Endothelial cell of umbilical vein (primary cell): ENCODE data around the gene TMEM126A. TPM values are rescaled to one million over a fixed set of nuclear protein-coding genes. Genes with fewer than 3 reads are reported as not detected.

Source experiments
- BruUV-seq: library from RNA; stranded (reverse); fragments of 400-500 nt; replicated peaks from 2 replicates; lab custom pipeline; 2021; lab: Mats Ljungman, UMichigan
- CTCF ChIA-PET: fragments of 300-600, 350-600 bp; sonication (Branson Sonifier 250); formaldehyde crosslinking; loops from one replicate; lab custom pipeline; 2021; ENCODE audit warnings: antibody characterized with exemption, inconsistent platforms; lab: Charles Lee
- POLR2A ChIA-PET: fragments of 300-600, 350-600 bp; sonication (Branson Sonifier 250); formaldehyde crosslinking; loops from one replicate; lab custom pipeline; 2021; ENCODE audit warnings: antibody characterized with exemption, inconsistent platforms; lab: Charles Lee
- DNase-seq: peaks from one replicate; pipeline ENCODE4 v3.0.0-alpha.2; 2011; ENCODE audit warnings: low read depth, low spot score
- FAIRE-seq: peaks from 2 replicates; lab custom pipeline; 2011; peaks lifted over from hg19 to GRCh38; lab: Jason Lieb, UNC
- H2AFZ ChIP-seq: 2 replicates; pipeline ENCODE4 v1.6.0; 2012; ENCODE audit warnings: low read depth, low read length, control low read depth, inconsistent platforms
- H3K27ac ChIP-seq: 2 replicates; pipeline ENCODE4 v1.5.1; 2011; ENCODE audit warnings: low read depth, mild to moderate bottlenecking, control low read depth, low read length, moderate library complexity; ENCODE audit not compliant: insufficient read depth
- H3K27me3 ChIP-seq, 2 experiments: 2 replicates each; pipeline versions ENCODE4 v1.6.0 to v1.6.1; 2011; ENCODE audit warnings: low read length in 2 of 2, mixed read lengths in 1 of 2; ENCODE audit not compliant: control insufficient read depth in 2 of 2, insufficient read depth in 2 of 2
- H3K36me3 ChIP-seq, 2 experiments: 2 replicates in 1 of 2; 3 replicates in 1 of 2; pipeline ENCODE4 v1.5.1; 2011; ENCODE audit warnings: low read length in 2 of 2, mild to moderate bottlenecking in 1 of 2, moderate library complexity in 1 of 2; ENCODE audit not compliant: control insufficient read depth in 2 of 2, insufficient read depth in 2 of 2; ENCODE audit errors: extremely low read depth in 1 of 2
- H3K4me1 ChIP-seq: 3 replicates; pipeline ENCODE4 v1.5.1; 2011; ENCODE audit warnings: mild to moderate bottlenecking, low read length; ENCODE audit not compliant: control insufficient read depth, insufficient read depth; ENCODE audit errors: extremely low read depth
- H3K4me2 ChIP-seq: 2 replicates; pipeline ENCODE4 v1.6.1; 2011; ENCODE audit warnings: low read length, control low read depth, mixed read lengths; ENCODE audit not compliant: insufficient read depth
- H3K4me3 ChIP-seq, 3 experiments: fragments of 200-600 bp in 1 of 3; sonication (generic), shearing (Covaris generic) in 1 of 3; replicated peaks in 1 of 3; 2 replicates each; pipeline ENCODE4 v1.5.1; 2011 to 2016; ENCODE audit warnings: control low read depth in 3 of 3, low read length in 3 of 3, mild to moderate bottlenecking in 2 of 3, inconsistent platforms in 1 of 3, low read depth in 1 of 3, moderate library complexity in 1 of 3; ENCODE audit not compliant: insufficient read depth in 1 of 3
- H3K79me2 ChIP-seq: 2 replicates; pipeline ENCODE4 v1.6.0; 2012; ENCODE audit warnings: low read length, inconsistent platforms; ENCODE audit not compliant: control insufficient read depth, insufficient read depth
- H3K9ac ChIP-seq: replicated peaks from 2 replicates; pipeline ENCODE3; 2011; ENCODE audit warnings: low read length, control low read depth; ENCODE audit not compliant: insufficient read depth; ENCODE audit errors: extremely low read depth
- H3K9me1 ChIP-seq: replicated peaks from 3 replicates; pipeline ENCODE4 v1.6.0; 2011; ENCODE audit warnings: mild to moderate bottlenecking, low read length; ENCODE audit not compliant: control insufficient read depth, insufficient read depth; ENCODE audit errors: extremely low read depth
- H3K9me3 ChIP-seq: replicated peaks from 2 replicates; pipeline ENCODE4 v1.5.1; 2012; ENCODE audit warnings: low read length, inconsistent platforms; ENCODE audit not compliant: control insufficient read depth, insufficient read depth
- H4K20me1 ChIP-seq: replicated peaks from 2 replicates; pipeline ENCODE3; 2011; ENCODE audit warnings: mild to moderate bottlenecking, low read length; ENCODE audit not compliant: control insufficient read depth, insufficient read depth; ENCODE audit errors: extremely low read depth
- EZH2 ChIP-seq: IDR thresholded peaks from 2 replicates; pipeline ENCODE4 v1.6.1; 2012; ENCODE audit warnings: borderline replicate concordance, low read depth, mild to moderate bottlenecking, moderate library complexity, low read length, inconsistent platforms; ENCODE audit not compliant: severe bottlenecking
- FOS ChIP-seq: IDR thresholded peaks from 2 replicates; pipeline ENCODE4 v1.6.1; 2011; ENCODE audit warnings: mild to moderate bottlenecking, low read length, moderate library complexity, borderline replicate concordance; ENCODE audit not compliant: insufficient read depth
- GATA2 ChIP-seq: IDR thresholded peaks from 2 replicates; pipeline ENCODE4 v1.7.0; 2011; ENCODE audit warnings: low read depth, mild to moderate bottlenecking, moderate library complexity, mixed read lengths, low read length; ENCODE audit not compliant: insufficient read length, insufficient read depth
- JUN ChIP-seq: IDR thresholded peaks from 2 replicates; pipeline ENCODE4 v1.6.1; 2011; ENCODE audit warnings: borderline replicate concordance, low read depth; ENCODE audit not compliant: insufficient read length, insufficient read depth
- MYC ChIP-seq: IDR thresholded peaks from one replicate; pipeline ENCODE4 v1.6.1; 2011; ENCODE audit warnings: mild to moderate bottlenecking, low read depth, low read length
- POLR2A ChIP-seq: IDR thresholded peaks from 2 replicates; pipeline ENCODE4 v1.6.1; 2012; ENCODE audit warnings: low read depth, mild to moderate bottlenecking, control low read depth, low read length
- POLR2AphosphoS5 ChIP-seq: IDR thresholded peaks from 2 replicates; pipeline ENCODE4 v1.6.1; 2012; ENCODE audit warnings: low read depth, mild to moderate bottlenecking, control low read depth, low read length, moderate library complexity; ENCODE audit not compliant: insufficient read depth
- dilution Hi-C: fragments of 300-500 bp; cut with MboI; formaldehyde crosslinking; loops from one replicate; pipeline ENCODE4 v1.15.0; 2019; ENCODE audit warnings: low sequenced_read_pairs; ENCODE audit not compliant: extremely low pct_ligation_motif_present
- intact Hi-C: fragments of 100-400 bp; cut with micrococcal nuclease; formaldehyde crosslinking; loops from one replicate; pipeline ENCODE4 v1.10.0; 2022
- polyA plus RNA-seq, 4 experiments: library from polyadenylated mRNA; depleted of rRNA in 3 of 4; stranded (reverse) in 3 of 4; unstranded in 1 of 4; fragments of >200 nt; gene quantifications; 2 replicates each; pipeline versions ENCODE4 v1.2.1 to v1.2.3, GENCODE V29; 2011 to 2012; ENCODE audit warnings: missing spikeins in 1 of 4
- total RNA-seq: library from RNA; stranded (reverse); gene quantifications from 2 replicates; pipeline ENCODE4 v1.2.3, GENCODE V29; 2021
- TF ChIP-seq, protein P1 (sequence below): IDR thresholded peaks from 2 replicates; pipeline ENCODE4 v1.6.1; 2011; ENCODE audit not compliant: insufficient read depth, insufficient read length
- TF ChIP-seq, protein P2 (sequence below), 2 donors: IDR thresholded peaks; 1 replicate in 1 of 2; 2 replicates in 1 of 2; pipeline ENCODE4 v1.5.1; 2011; ENCODE audit warnings: low read length in 2 of 2, mild to moderate bottlenecking in 2 of 2, moderate library complexity in 2 of 2, control low read depth in 1 of 2, inconsistent platforms in 1 of 2, low read depth in 1 of 2; ENCODE audit not compliant: insufficient read depth in 1 of 2; ENCODE audit errors: extremely low read depth in 1 of 2

Gene TMEM126A
- total and polyA plus RNA-seq, 2 donors (not counting 3 experiments of a cell fraction or from before 2014, with no cell fraction given): 35.3 to 45.8 TPM

GRCh38 chr11:85672105-85672902 is 24.5 kb downstream of the TMEM126A start:
- Histone ChIP-seq H3K4me2 (no peak overlapping the region), H3K36me3 (no peaks in the 10 kb centered on the region), H2AFZ (no peak overlapping the region), H3K9ac (no peak overlapping the region), H3K79me2 (no peaks in the 10 kb centered on the region), H3K27ac (no peak overlapping the region), H3K4me3 (no peak overlapping the region), H3K9me3 (no peaks in the 10 kb centered on the region), H3K27me3 (peaks cover 21 to 33% of the 10 kb centered on the region in 2 experiments), H3K4me1 (no peaks in the 10 kb centered on the region), H3K9me1 (no peaks in the 10 kb centered on the region), H4K20me1 (no peaks in the 10 kb centered on the region)
- intact Hi-C loops (no loop called here), dilution Hi-C loops (no loop called here)
- DNase-seq (no peak), FAIRE-seq (no peak)
- TF ChIP-seq MYC: no peak
- TF ChIP-seq, protein P1, sequence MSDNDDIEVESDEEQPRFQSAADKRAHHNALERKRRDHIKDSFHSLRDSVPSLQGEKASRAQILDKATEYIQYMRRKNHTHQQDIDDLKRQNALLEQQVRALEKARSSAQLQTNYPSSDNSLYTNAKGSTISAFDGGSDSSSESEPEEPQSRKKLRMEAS: no peak
- TF ChIP-seq FOS: no peak
- TF ChIP-seq POLR2A: no peak
- TF ChIP-seq, protein P2, sequence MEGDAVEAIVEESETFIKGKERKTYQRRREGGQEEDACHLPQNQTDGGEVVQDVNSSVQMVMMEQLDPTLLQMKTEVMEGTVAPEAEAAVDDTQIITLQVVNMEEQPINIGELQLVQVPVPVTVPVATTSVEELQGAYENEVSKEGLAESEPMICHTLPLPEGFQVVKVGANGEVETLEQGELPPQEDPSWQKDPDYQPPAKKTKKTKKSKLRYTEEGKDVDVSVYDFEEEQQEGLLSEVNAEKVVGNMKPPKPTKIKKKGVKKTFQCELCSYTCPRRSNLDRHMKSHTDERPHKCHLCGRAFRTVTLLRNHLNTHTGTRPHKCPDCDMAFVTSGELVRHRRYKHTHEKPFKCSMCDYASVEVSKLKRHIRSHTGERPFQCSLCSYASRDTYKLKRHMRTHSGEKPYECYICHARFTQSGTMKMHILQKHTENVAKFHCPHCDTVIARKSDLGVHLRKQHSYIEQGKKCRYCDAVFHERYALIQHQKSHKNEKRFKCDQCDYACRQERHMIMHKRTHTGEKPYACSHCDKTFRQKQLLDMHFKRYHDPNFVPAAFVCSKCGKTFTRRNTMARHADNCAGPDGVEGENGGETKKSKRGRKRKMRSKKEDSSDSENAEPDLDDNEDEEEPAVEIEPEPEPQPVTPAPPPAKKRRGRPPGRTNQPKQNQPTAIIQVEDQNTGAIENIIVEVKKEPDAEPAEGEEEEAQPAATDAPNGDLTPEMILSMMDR (IDR thresholded peaks at IDR 0.05; ENCODE audit: extremely low read depth in 1 of 2, insufficient read depth in 1 of 2, low read depth in 1 of 2, low read length in 2 of 2): no peak
- no peak for TF ChIP-seq GATA2
- TF ChIP-seq JUN: no peak
- no peak for TF ChIP-seq POLR2AphosphoS5
- no peak for TF ChIP-seq EZH2
- BruUV-seq: no TSS peak
- ChIA-PET CTCF (no interaction called here), POLR2A (no interaction called here)
